ENCODE data around the gene GRK3.
"Not testable (repeated sequence)": the region's sequence is repeated elsewhere in the genome, so short reads cannot be mapped to it uniquely, and the experiment has no call there.

Gene GRK3

GRCh38 chr22:25602445-25602844, 38.0 kb downstream of the GRK3 start:
- ATAC-seq (replicated peaks) (no peak), DNase-seq (no peak)
- Mint-ChIP-seq H3K36me3 (ENCODE audit: insufficient read depth) (no peaks in the 10 kb centered on the region), H3K4me3 (no peak overlapping the region), H3K27ac (no peak overlapping the region), H3K27me3 (no peaks in the 10 kb centered on the region), H3K9me3 (no peaks in the 10 kb centered on the region), H3K4me1 (ENCODE audit: low read depth in 2 of 2) (peaks cover 3 to 10% of the 10 kb centered on the region in 2 donors)

- DNase-seq (no peak), ATAC-seq (replicated peaks) (no peak)
- Mint-ChIP-seq H3K4me1 (ENCODE audit: low read depth in 2 of 2) (peaks cover 3 to 9% of the 10 kb centered on the region in 2 donors), H3K9me3 (no peaks in the 10 kb centered on the region), H3K36me3 (ENCODE audit: insufficient read depth) (no peaks in the 10 kb centered on the region), H3K27ac (no peak overlapping the region), H3K4me3 (no peak overlapping the region), H3K27me3 (no peaks in the 10 kb centered on the region)
Observed at GRCh38 chr22:25602916-25603315, 38.4 kb downstream of the GRK3 start.

GRCh38 chr22:25605146-25605545, 40.7 kb downstream of the GRK3 start:
- not testable (repeated sequence) for DNase-seq; ATAC-seq (replicated peaks); H3K36me3 Mint-ChIP-seq (ENCODE audit: insufficient read depth); H3K27ac Mint-ChIP-seq; H3K4me3 Mint-ChIP-seq; H3K27me3 Mint-ChIP-seq; H3K4me1 Mint-ChIP-seq (ENCODE audit: low read depth in 2 of 2); H3K9me3 Mint-ChIP-seq

GRCh38 chr22:25605565-25605964, 41.1 kb downstream of the GRK3 start:
- not testable (repeated sequence) for H3K4me1 Mint-ChIP-seq (ENCODE audit: low read depth in 2 of 2); ATAC-seq (replicated peaks); DNase-seq; H3K9me3 Mint-ChIP-seq; H3K36me3 Mint-ChIP-seq (ENCODE audit: insufficient read depth); H3K27me3 Mint-ChIP-seq; H3K4me3 Mint-ChIP-seq; H3K27ac Mint-ChIP-seq

GRCh38 chr22:25611284-25611683, 46.8 kb downstream of the GRK3 start:
- peaks cover 0 to 18% of the 10 kb centered on the region in 2 donors for H3K27me3 Mint-ChIP-seq
- H3K4me3 Mint-ChIP-seq; H3K4me1 Mint-ChIP-seq (ENCODE audit: low read depth in 2 of 2); DNase-seq; H3K9me3 Mint-ChIP-seq; H3K36me3 Mint-ChIP-seq (ENCODE audit: insufficient read depth); ATAC-seq (replicated peaks); H3K27ac Mint-ChIP-seq: not testable (repeated sequence)

- H3K9me3 Mint-ChIP-seq; H3K27ac Mint-ChIP-seq; H3K4me1 Mint-ChIP-seq (ENCODE audit: low read depth in 2 of 2); H3K36me3 Mint-ChIP-seq (ENCODE audit: insufficient read depth); ATAC-seq (replicated peaks); DNase-seq; H3K4me3 Mint-ChIP-seq: not testable (repeated sequence)
- H3K27me3 Mint-ChIP-seq = peaks cover 0 to 18% of the 10 kb centered on the region in 2 donors
Observed at GRCh38 chr22:25613131-25613530, 48.7 kb downstream of the GRK3 start.

GRCh38 chr22:25613558-25613957, 49.1 kb downstream of the GRK3 start:
- H3K4me3 Mint-ChIP-seq; DNase-seq; H3K27ac Mint-ChIP-seq; ATAC-seq (replicated peaks); H3K36me3 Mint-ChIP-seq (ENCODE audit: insufficient read depth); H3K9me3 Mint-ChIP-seq; H3K4me1 Mint-ChIP-seq (ENCODE audit: low read depth in 2 of 2): not testable (repeated sequence)
- peaks cover 3 to 18% of the 10 kb centered on the region in 2 donors for H3K27me3 Mint-ChIP-seq

- not testable (repeated sequence) for H3K9me3 Mint-ChIP-seq; H3K4me3 Mint-ChIP-seq; DNase-seq; H3K36me3 Mint-ChIP-seq (ENCODE audit: insufficient read depth); H3K27ac Mint-ChIP-seq; ATAC-seq (replicated peaks); H3K4me1 Mint-ChIP-seq (ENCODE audit: low read depth in 2 of 2)
- H3K27me3 Mint-ChIP-seq = peaks cover 7 to 18% of the 10 kb centered on the region in 2 donors
Observed at GRCh38 chr22:25614791-25615190, 50.3 kb downstream of the GRK3 start.

- Mint-ChIP-seq H3K27ac (no peak overlapping the region), H3K36me3 (ENCODE audit: insufficient read depth) (no peaks in the 10 kb centered on the region), H3K27me3 (peaks cover 12 to 16% of the 10 kb centered on the region in 2 donors), H3K9me3 (no peaks in the 10 kb centered on the region), H3K4me1 (ENCODE audit: low read depth in 2 of 2) (peaks cover 7% of the 10 kb centered on the region in 2 donors), H3K4me3 (no peak overlapping the region)
- ATAC-seq (replicated peaks) (no peak), DNase-seq (no peak)
Observed at GRCh38 chr22:25621986-25622385, 57.5 kb downstream of the GRK3 start.

GRCh38 chr22:25623310-25623734, 58.8 kb downstream of the GRK3 start:
- no peaks in the 10 kb centered on the region for H3K36me3 Mint-ChIP-seq (ENCODE audit: insufficient read depth)
- H3K27ac Mint-ChIP-seq = no peak overlapping the region
- DNase-seq = no peak
- no peak overlapping the region for H3K4me3 Mint-ChIP-seq
- peaks cover 7% of the 10 kb centered on the region in 2 donors for H3K4me1 Mint-ChIP-seq (ENCODE audit: low read depth in 2 of 2)
- no peak for ATAC-seq (replicated peaks)
- H3K9me3 Mint-ChIP-seq = no peaks in the 10 kb centered on the region
- peaks cover 12 to 15% of the 10 kb centered on the region in 2 donors for H3K27me3 Mint-ChIP-seq

GRCh38 chr22:25623851-25624250, 59.4 kb downstream of the GRK3 start:
- Mint-ChIP-seq H3K27ac (no peak overlapping the region), H3K4me3 (no peak overlapping the region), H3K27me3 (peaks cover 10 to 12% of the 10 kb centered on the region in 2 donors), H3K4me1 (ENCODE audit: low read depth in 2 of 2) (peaks cover 7% of the 10 kb centered on the region in 2 donors), H3K9me3 (no peaks in the 10 kb centered on the region), H3K36me3 (ENCODE audit: insufficient read depth) (no peaks in the 10 kb centered on the region)
- no peak for ATAC-seq (replicated peaks)
- DNase-seq = no peak

GRCh38 chr22:25624476-25624875, 60.0 kb downstream of the GRK3 start:
- H3K36me3 Mint-ChIP-seq (ENCODE audit: insufficient read depth) = no peaks in the 10 kb centered on the region
- no peak overlapping the region for H3K27ac Mint-ChIP-seq
- H3K9me3 Mint-ChIP-seq = no peaks in the 10 kb centered on the region
- ATAC-seq (replicated peaks) (no peak), DNase-seq (no peak)
- no peak overlapping the region for H3K4me3 Mint-ChIP-seq
- peaks cover 9 to 12% of the 10 kb centered on the region in 2 donors for H3K27me3 Mint-ChIP-seq
- peaks cover 7% of the 10 kb centered on the region in 2 donors for H3K4me1 Mint-ChIP-seq (ENCODE audit: low read depth in 2 of 2)

- DNase-seq; H3K9me3 Mint-ChIP-seq; H3K4me3 Mint-ChIP-seq; ATAC-seq (replicated peaks); H3K4me1 Mint-ChIP-seq (ENCODE audit: low read depth in 2 of 2); H3K27ac Mint-ChIP-seq; H3K36me3 Mint-ChIP-seq (ENCODE audit: insufficient read depth): not testable (repeated sequence)
- peaks cover 9 to 12% of the 10 kb centered on the region in 2 donors for H3K27me3 Mint-ChIP-seq
Observed at GRCh38 chr22:25625747-25626623, 61.5 kb downstream of the GRK3 start.

GRCh38 chr22:25626624-25626990, 62.1 kb downstream of the GRK3 start:
- ATAC-seq (replicated peaks) = no peak
- Mint-ChIP-seq H3K9me3 (no peaks in the 10 kb centered on the region), H3K27me3 (peaks cover 9 to 12% of the 10 kb centered on the region in 2 donors), H3K4me3 (no peak overlapping the region), H3K36me3 (ENCODE audit: insufficient read depth) (no peaks in the 10 kb centered on the region), H3K4me1 (ENCODE audit: low read depth in 2 of 2) (peaks cover 7% of the 10 kb centered on the region in 2 donors), H3K27ac (no peak overlapping the region)
- DNase-seq = no peak

Measured in effector memory CD8-positive, alpha-beta T cell (primary cell).